D721Med (cell line): ENCODE data around the gene PRSS21.

Experiments
- DNase-seq: peaks from one replicate; pipeline ENCODE4 v3.0.0; 2011; ENCODE audit warnings: low spot score; ENCODE audit not compliant: insufficient read length
- FAIRE-seq: peaks from 2 replicates; lab custom pipeline; 2011; peaks lifted over from hg19 to GRCh38; lab: Jason Lieb, UNC
- TF ChIP-seq, protein P1 (sequence below): IDR thresholded peaks from 2 replicates; pipeline ENCODE4 v1.5.1; 2012; ENCODE audit warnings: mild to moderate bottlenecking, control low read depth; ENCODE audit not compliant: insufficient read depth; ENCODE audit errors: missing control alignments

The PRSS21 gene

GRCh38 chr16:2824626-2825025 lies 7.6 kb downstream of the PRSS21 start:
- FAIRE-seq (no peak), DNase-seq (no peak)
- TF ChIP-seq, protein P1, sequence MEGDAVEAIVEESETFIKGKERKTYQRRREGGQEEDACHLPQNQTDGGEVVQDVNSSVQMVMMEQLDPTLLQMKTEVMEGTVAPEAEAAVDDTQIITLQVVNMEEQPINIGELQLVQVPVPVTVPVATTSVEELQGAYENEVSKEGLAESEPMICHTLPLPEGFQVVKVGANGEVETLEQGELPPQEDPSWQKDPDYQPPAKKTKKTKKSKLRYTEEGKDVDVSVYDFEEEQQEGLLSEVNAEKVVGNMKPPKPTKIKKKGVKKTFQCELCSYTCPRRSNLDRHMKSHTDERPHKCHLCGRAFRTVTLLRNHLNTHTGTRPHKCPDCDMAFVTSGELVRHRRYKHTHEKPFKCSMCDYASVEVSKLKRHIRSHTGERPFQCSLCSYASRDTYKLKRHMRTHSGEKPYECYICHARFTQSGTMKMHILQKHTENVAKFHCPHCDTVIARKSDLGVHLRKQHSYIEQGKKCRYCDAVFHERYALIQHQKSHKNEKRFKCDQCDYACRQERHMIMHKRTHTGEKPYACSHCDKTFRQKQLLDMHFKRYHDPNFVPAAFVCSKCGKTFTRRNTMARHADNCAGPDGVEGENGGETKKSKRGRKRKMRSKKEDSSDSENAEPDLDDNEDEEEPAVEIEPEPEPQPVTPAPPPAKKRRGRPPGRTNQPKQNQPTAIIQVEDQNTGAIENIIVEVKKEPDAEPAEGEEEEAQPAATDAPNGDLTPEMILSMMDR = no peak

GRCh38 chr16:2825049-2825742 lies 8.2 kb downstream of the PRSS21 start:
- no peak for DNase-seq
- TF ChIP-seq, protein P1 = no peak
- FAIRE-seq = no peak

- TF ChIP-seq, protein P1 = no peak
- FAIRE-seq (no peak), DNase-seq (no peak)
Measured at GRCh38 chr16:2825906-2826305, 8.9 kb downstream of the PRSS21 start.

GRCh38 chr16:2826591-2827373 lies 9.7 kb downstream of the PRSS21 start:
- TF ChIP-seq, protein P1 = no peak
- DNase-seq (no peak), FAIRE-seq (no peak)

GRCh38 chr16:2827374-2827791 lies 10.3 kb downstream of the PRSS21 start:
- no peak for FAIRE-seq
- DNase-seq = no peak
- TF ChIP-seq, protein P1 = no peak

DNA sequence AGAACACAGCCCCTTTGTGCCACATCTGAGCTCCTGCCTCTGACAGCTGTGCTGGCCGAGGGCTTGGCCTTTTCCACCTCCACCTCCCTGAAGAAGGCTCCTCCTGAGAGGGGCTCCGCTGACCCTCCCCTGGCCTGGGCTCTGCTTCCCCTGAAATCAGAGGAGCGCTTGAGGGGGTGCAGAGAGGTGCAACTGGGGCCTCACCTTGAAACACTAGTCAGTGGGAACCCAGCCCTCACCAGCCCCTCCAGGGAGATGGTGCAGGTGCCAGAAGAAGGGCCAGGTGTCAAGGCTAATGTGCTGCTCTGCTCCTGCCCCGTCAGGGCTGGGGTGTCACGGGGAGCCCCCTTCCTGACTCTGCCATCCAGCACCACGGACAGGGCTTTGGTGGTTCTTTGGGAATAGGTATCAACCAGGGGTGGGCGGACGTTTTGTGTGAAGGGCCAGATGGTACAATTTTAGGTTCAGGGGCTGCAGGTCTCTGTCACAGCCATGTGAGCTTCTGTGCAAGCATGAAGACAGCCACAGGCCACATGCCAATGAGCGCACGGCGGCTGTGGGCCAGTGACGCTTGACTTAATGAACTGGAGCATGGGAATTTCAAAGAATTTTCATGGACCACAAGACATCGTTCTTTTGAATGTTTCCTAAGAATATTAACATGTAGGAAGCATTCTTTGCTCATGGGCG lies 10.9 kb downstream of the PRSS21 start:
- no peak for DNase-seq
- TF ChIP-seq, protein P1 = no peak
- FAIRE-seq = no peak

- TF ChIP-seq, protein P1 = no peak
- FAIRE-seq (no peak), DNase-seq (no peak)
Measured at GRCh38 chr16:2828521-2828840, 11.4 kb downstream of the PRSS21 start.
